GM13977 (cell line): ENCODE measurements around the gene GFRA4.

Experiments used
- DNase-seq: peaks from one replicate; pipeline ENCODE4 v3.0.0; 2012; ENCODE audit warnings: low spot score
- CTCF ChIP-seq: IDR thresholded peaks from 2 replicates; pipeline ENCODE4 v1.5.1; 2012; ENCODE audit warnings: mild to moderate bottlenecking, control low read depth; ENCODE audit not compliant: insufficient read depth; ENCODE audit errors: extremely low read depth, missing control alignments
- in situ Hi-C: fragments of 300-500 bp; cut with MboI; formaldehyde crosslinking; loops from one replicate; pipeline ENCODE4 v1.12.0; 2022; ENCODE audit warnings: low sequenced_read_pairs, low pct_unique_long_range_greater_than_20kb, mixed read lengths, inconsistent platforms; ENCODE audit not compliant: unreplicated experiment

Gene GFRA4

GRCh38 chr20:3694864-3695263, 31.7 kb upstream of the GFRA4 start:
- no peak for DNase-seq
- in situ Hi-C loops = no loop called here
- no peak for TF ChIP-seq CTCF

GRCh38 chr20:3693376-3693775, 30.2 kb upstream of the GFRA4 start:
- no peak for DNase-seq
- in situ Hi-C loops = no loop called here
- TF ChIP-seq CTCF = no peak

- DNase-seq = no peak
- TF ChIP-seq CTCF = no peak
- in situ Hi-C loops = no loop called here
Observed at GRCh38 chr20:3692706-3693294, 29.6 kb upstream of the GFRA4 start.

- TF ChIP-seq CTCF = no peak
- in situ Hi-C loops = no loop called here
- no peak for DNase-seq
Observed at GRCh38 chr20:3691897-3692296, 28.7 kb upstream of the GFRA4 start.

GRCh38 chr20:3691306-3691705, 28.1 kb upstream of the GFRA4 start:
- in situ Hi-C loops = no loop called here
- no peak for DNase-seq
- TF ChIP-seq CTCF = no peak

GRCh38 chr20:3690413-3690812, 27.2 kb upstream of the GFRA4 start:
- no peak for TF ChIP-seq CTCF
- in situ Hi-C loops = no loop called here
- no peak for DNase-seq

- in situ Hi-C loops = no loop called here
- TF ChIP-seq CTCF = no peak
- no peak for DNase-seq
Observed at GRCh38 chr20:3689978-3690377, 26.8 kb upstream of the GFRA4 start.
